ENCODE data around the gene GABRB1.

- no peak for TF ChIP-seq CTCF (IDR thresholded peaks at IDR 0.05; ENCODE audit: extremely low read depth in 1 of 2, insufficient read depth in 1 of 2, low read depth in 1 of 2, low read length in 2 of 2)
- TF ChIP-seq POLR2AphosphoS5 (IDR thresholded peaks at IDR 0.05; ENCODE audit: insufficient read depth, low read depth, low read length) = no peak
- TF ChIP-seq MAX (IDR thresholded peaks at IDR 0.05; ENCODE audit: insufficient read depth, insufficient read length) = no peak
- TF ChIP-seq POLR2A (IDR thresholded peaks at IDR 0.05; ENCODE audit: low read depth, low read length) = no peak
- TF ChIP-seq JUN (IDR thresholded peaks at IDR 0.05; ENCODE audit: borderline replicate concordance, insufficient read depth, insufficient read length, low read depth) = no peak
- no peak for TF ChIP-seq EZH2 (IDR thresholded peaks at IDR 0.05; ENCODE audit: borderline replicate concordance, low read depth, low read length, severe bottlenecking)
- no peak for TF ChIP-seq GATA2 (IDR thresholded peaks at IDR 0.05; ENCODE audit: insufficient read depth, insufficient read length, low read depth, low read length)
- TF ChIP-seq MYC (IDR thresholded peaks at IDR 0.05; ENCODE audit: low read depth, low read length) = no peak
- TF ChIP-seq FOS (IDR thresholded peaks at IDR 0.05; ENCODE audit: borderline replicate concordance, insufficient read depth, low read length) = no peak
Measured at GRCh38 chr4:47101453-47101852, 70.1 kb downstream of the GABRB1 start.

Measured in endothelial cell of umbilical vein (primary cell).